ENCODE data around the gene DDX27.

The DDX27 gene

DNA sequence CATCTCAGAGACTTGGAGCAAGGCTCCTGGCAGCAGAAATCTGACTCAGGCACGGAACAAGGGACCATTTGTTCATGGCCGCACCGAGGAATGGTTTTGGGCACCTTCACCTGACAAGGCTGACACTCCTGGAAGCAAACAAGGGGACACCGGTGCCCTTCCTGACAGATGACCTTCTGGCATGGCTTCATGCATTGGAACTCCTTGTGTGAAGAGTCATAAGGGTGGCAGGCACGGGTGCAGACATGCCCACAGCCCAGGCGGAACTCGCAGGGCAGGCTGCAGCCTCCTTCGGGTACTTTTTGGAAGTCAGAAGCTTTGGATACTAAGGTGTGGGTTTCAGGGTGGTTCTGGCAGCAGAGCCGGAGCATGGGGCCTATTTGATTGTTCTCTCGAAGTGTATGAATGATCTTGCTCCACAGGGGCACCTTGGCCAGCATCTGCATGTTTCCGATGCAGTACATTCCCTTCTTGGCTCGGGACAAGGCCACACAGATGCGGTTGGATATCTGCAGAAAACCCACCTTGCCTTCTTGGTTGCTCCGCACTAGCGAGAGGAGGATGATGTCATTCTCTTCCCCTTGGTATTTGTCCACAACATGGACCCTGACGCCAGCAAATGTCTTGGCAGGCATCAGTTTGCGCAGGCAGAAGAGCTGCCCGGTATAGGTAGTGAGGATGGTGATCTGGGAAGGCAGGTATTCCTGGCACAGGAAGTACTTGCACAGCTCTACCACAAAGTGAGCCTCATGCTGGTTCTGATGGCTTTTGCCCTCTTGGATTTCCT, 29.9 kb downstream of the DDX27 start:
- FAIRE-seq = no peak

DNA sequence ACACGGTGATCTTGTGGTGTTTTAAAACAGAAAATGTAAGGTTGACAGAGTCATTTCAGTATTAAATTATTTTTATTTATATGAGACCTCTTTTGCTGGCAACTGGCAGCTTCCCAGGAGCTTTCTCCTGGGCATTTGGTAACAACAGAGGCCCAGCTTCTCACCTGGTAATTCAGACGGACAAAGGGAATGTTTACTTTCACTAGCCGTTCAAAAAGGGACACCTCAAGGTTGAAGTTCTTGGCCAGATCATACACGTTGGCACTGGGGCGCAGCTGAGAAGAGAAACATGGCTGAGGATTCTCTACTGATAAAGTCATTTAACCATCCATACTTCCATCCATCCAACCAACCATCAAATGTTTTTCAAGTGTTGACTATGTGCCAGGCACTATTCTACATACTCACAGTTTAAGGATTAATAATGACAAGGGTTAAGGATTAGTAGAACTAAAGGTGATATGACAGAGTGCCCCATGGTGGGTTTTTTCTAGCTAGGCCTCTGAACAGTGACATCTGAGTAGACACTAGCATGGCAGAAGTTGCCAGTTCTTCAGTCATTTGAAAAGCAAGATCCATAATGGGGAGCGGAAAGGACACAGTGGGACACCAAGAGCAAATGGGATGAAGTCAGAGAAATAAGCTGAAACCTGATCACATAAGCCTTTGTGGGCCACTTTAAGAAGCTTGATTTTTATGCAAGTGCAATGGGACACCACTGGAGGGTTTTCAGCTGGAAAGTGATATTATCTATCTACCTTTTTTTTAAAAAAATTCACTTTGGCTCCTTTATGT, 33.5 kb downstream of the DDX27 start:
- no peak for FAIRE-seq

DNA sequence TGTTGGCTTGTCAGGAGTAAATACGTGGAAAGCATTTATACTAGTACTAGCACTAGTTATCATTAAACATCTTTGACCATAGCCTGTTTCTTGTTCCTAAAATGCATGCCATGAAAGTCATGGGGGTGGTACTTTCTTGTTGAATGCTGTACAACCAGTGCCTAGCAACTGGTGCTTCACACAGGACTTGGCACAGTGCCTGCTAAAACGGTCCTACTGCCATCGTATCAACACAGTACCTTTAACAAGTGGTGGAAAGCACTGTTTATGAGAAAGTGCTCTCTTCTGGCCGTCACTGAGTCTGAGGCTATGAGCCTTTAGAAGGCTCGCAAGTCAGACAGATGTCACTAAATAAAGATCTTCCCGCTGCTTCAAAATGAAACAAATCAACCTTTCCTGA, 37.0 kb downstream of the DDX27 start:
- no peak for FAIRE-seq

DNA sequence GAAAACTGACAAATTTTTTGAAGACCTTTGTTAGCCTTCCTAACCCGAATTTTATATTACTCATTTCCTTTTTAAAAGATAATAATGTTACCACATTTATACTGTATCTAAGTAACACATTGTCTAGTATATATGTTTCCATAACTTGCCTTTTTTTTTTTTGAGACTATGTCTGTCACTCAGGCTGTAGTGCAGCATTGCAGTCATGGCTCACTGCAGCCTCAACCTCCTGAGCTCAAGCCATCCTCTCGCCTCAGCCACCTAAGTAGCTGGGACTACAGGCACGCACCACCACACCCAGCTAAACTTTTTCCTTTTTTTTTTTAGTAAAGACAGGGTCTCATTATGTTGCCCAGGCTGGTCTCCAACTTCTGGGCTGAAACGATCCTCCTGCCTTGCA, 40.1 kb downstream of the DDX27 start:
- no peak for FAIRE-seq

DNA sequence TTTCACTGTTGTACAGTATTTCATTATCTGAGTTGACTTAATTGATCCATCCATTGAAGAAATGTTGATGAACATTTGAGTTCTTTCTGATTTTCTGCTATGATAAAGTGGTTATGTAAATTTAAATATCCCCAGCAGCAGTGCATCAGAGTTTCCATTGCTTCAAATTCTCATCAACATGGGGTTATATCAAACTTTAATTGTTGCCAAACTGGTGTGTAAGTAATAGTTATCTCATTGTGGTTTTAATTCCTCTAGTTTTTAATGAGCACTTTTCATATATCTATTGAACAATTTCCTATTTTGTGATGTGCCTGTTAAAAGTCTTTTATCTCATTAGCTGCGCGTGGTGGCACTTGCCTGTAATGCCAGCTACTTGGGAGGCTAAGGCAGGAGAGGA, 40.6 kb downstream of the DDX27 start:
- no peak for FAIRE-seq

DNA sequence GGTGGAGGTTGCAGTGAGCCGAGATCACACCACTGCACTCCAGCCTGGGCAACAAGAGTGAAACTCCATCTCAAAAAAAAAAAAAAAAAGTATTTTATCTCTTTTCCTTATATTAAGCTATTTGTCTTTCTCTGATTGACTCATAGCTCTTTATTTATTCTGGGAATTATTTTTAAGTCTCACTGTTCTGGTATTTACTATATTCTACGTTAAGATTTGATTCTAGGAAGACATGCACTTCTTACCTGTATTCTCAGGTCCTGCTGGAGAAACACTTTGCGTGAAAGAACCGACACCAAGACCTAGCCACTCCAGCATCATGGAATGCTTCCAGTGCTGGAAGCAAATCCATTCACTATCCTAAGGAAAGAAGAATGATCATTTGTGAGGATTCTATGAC, 41.0 kb downstream of the DDX27 start:
- FAIRE-seq = no peak

DNA sequence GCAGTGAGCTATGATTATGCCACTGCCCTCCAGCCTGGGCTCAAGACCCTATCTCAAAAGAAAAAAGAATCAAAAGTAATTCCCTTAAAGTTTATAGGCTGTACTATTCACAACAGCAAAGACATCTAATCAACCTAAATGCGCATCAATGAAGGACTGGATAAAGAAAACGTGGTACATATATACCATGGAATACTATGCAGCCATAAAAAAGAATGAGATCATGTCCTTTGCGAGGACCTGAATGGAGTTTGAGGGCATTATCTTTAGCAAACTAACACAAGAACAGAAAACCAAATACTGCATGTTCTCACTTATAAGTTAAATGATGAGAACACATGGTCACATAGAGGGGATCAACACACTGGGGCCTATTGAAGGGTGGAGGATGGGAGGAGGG, 42.0 kb downstream of the DDX27 start:
- no peak for FAIRE-seq

DNA sequence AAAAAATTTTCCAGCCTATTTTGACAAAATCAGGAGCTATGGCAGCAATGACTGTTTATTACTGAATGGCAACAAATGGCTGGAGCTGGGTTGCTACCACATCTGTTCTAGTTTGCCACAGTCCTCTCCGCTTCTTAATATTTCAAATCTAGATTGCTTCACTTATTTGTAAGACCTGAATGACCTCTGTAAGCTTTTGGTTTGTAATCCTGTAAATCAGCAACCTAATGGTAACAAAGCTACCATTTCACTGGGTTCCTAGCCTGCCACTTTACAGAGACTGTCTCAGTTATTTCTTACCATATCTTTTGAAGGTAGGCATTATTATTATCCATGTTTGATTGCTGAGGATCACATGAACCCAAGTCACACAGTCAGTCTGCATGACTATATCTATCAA, 43.2 kb downstream of the DDX27 start:
- FAIRE-seq = no peak

DNA sequence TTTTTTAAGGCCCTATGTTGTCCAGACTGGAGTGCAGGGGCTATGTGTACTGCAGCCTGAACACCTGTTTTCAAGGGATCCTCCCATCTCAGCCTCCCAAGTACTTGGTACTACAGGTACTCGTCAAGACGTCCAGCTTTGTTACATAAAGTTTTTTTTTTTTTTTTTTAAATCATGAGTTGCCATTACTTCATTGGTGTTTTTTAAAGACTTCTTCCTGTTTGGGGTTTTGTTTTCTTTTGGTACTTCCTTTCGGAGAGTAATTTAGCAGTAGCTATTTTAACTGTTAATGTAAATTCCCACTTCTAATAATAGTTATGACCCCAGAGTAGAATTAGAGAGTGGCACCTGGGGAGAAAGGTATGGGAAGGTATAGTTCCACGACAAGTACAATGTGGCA, 48.1 kb downstream of the DDX27 start:
- FAIRE-seq = no peak

DNA sequence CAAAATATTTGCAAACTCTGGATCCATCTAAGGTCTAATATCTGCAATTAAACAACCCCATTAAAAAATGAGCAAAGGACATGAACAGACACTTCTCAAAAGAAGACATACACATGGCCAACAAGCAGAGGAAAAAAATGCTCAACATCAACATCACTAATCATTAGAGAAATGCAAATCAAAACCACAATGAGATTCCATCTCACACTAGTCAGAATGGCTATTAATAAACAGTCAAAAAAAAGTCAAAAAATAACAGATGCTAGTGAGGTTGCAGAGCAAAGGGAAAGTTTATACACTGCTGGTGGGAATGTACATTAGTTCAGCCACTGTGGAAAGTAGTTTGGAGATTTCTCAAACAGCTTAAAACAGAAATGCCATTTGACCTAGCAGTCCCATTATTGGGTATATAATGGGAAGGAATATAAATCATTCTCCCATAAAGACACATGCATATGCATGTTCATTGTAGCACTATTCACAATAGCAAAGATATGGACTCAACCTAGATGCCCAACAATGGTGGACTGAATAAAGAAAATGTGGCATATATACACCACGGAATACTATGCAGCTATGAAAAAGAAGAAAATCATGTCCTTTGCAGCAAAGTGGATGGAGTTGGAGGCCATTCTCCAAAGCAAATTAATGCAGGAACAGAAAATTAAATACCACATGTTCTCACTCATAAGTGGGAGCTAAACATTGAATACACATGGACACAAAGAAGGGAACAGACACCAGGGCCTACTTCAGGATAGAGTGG, 49.6 kb downstream of the DDX27 start:
- FAIRE-seq = no peak

DNA sequence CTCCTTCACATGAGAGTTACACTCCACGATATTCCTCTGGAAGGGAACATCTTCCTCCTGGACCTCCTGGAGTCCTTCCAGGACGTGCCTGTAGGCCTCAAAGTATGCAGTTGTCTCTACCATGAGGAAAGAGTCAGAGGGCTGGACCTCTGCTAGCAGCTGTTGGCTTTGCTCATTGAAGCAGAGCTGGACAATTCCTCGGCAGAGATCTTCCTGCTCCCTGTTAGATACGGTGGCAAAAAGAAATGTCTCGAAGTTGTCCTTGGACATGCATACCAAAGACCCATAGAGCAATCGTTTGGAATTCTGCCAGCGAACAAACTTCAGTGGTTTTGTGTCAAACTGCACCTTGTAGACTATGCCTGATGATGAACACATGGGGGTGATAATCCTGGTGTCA, 51.0 kb downstream of the DDX27 start:
- FAIRE-seq = no peak

DNA sequence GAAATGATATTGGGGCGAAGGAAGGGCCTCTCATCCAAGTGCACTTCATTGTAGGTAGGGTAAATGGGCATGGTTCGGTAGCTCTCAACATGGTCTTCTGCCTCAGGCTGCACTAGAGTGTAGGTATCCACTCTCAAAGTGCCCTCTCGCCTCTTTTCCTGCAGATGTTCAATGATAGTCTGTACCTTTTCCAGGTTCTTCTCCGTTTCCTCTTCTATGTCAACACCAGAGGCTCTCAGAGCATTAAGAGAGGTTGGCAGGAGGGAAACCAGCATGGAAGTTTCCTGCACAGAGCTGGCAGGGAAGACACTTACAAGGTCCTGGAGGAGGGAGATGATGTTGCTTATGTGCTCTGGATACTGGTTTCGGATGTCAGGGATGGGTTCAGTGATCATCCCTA, 51.5 kb downstream of the DDX27 start:
- no peak for FAIRE-seq

DNA sequence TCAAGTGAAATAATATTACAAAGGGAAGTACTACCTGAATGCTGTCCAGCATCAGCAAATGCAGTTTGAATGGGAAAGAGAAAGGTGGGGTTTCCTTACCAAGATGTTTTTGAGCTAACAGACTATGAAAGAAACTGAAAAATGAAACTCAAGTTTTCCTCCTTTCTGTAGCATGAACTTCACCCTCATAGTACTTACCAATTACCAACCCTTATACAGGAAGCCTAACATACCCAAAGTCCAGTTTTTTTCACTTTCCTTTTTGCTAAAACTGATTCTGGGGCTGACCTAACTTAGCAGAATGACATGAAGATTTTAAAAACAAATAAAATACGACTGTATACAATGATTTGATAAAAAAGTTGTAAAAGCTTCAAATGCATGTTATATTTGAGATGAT, 53.4 kb downstream of the DDX27 start:
- no peak for FAIRE-seq

DNA sequence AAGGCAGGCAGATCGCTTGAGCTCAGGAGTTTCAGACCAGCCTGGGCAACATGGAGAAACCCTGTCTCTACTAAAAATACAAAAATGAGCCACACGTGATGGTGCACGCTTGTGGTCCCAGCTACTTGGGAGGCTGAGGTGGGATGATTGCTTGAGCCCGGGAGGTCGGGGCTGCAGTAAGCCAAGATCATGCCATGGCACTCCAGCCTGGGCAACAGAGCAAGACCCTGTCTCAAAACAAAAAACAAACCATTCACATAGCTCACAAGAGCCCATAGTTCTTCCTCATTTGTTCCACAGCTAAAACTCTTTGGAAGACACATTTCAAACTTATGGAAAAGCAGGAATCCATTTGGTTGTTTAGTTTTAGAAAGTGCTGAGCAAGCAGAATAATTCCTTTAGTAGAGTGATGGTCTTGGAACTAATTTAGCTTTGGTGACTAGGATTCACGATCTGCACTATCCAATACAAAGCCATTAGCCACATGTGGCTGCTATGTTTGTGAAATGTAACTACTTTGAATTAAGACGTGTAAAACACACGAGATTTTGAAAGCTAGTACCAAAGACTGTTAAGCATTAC, 54.6 kb downstream of the DDX27 start:
- no peak for FAIRE-seq

DNA sequence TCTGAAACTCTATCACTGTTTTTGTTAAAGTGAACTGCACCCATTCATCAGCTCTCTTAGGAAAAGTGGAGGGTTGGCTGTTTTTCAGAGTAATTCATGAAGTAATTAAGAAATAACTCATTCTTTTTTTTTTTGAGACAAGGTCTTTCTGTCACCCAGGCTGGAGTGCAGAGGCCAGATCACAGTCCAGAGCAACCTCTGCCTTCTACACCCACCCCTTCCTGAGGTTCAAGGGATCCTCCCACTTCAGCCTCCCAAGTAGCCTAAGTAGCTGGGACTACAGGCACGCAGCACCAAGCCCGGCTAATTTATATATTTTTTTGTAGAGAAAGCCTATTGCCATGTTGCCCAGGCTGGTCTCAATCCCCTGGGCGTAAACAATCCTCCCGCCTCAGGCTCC, 56.0 kb downstream of the DDX27 start:
- FAIRE-seq = no peak

DNA sequence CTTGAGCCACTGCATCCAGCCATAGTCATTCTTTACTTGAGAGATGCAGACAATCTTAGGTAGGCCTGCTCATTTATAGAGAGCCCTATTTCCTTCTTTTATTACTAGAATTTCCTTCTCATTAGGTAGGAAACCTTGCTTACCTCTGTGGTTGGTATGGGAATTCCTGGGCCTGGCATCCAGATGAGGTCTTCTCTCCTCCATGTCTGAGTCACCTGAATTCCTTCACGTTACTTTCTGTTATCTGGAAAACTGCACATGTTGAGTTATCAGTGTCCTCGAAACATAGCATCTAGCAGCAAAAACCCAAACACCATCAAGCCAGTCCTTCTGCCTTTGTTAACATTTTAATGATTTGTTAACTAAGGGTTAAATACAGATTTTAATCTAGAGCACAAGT, 56.4 kb downstream of the DDX27 start:
- FAIRE-seq = no peak

DNA sequence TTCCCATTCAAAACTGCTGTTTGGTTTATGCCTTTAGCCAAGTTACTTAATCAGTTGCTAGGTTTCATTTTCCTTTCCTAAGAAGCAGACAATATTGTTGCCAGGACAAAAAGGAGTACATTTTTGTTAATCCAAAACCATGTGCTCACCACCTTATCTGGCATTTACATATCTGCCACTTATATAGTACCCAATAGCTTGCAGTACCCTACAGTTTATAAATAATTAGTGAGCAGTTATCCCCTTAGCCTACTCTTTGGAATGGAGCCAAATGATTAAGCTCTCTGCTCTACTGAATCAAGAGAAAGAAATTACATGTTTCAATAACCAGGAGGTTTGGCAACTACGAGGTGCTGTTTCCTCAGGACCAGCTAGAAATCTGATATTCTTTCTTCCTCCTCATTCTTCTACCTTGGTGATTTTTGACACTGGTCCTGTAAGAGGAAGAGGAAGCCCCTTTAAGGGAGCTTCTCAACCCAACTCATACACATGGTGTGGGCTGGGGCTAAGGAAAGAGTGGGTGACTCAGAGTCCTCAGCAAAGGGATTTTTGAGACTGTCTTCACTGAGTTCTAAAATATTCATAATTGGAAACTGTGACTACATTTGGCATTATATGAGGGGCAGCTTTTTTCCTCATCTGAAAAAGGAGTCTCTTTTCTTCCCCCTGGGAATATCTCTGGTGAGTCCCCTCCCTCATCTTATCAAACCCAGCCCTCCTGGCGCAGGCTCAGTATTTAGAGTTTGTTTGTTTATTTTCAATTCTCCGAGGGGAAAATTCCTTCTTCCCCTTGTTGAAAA, 57.1 kb downstream of the DDX27 start:
- FAIRE-seq = no peak

DNA sequence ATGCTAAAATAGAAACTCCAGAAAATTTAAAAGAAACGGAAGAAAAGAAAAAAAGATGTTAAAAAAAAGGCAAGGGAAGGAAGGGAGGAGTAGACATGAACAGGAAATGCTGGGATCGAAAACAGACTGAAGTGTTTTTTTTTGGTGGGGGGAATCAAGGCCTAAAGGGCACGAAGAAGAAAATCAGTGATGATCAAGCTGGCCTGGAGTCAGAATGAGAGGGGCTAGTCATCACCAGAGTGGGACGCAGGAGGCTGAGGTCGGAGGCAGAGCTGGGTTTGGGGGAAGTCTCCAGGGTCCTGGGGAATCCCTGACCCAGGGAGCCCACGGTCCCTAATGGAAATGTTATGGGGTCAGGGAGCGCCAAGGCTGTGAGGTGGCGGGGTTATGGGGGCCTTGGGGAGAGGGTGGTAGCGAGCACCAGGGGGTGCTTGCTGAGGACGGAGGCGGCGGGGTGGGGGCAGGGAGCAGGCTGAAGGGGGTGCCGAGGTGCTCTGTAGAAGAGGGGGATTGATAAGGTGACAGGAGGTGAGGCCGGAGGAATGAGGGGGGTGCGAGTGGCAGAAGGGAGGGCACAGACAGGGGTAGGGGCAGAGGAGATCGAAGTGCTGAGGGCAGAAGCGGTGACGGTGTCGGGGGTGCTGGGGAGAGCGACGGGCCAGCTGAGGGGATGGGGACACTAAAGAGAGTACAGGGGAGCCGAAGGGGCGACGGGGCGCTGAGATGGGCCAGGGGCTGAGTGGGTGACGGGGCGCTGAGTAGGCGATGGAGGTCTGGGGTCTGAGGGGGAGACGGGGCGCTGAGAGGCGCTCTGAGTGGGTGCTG, 58.0 kb downstream of the DDX27 start:
- no peak for FAIRE-seq

DNA sequence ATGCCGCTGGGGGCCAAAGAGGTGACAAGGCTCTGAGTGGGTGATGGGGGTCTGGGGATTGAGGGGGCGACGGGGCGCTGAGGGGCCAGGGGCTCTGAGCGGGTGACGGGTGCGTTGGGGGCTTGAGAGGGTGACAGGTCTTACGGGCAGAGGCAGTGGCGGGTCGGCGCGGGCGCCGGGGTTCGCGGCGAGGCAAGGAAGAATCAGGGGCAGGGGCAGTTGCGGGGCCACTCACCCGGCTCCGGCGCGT, 58.5 kb downstream of the DDX27 start:
- no peak for FAIRE-seq

DNA sequence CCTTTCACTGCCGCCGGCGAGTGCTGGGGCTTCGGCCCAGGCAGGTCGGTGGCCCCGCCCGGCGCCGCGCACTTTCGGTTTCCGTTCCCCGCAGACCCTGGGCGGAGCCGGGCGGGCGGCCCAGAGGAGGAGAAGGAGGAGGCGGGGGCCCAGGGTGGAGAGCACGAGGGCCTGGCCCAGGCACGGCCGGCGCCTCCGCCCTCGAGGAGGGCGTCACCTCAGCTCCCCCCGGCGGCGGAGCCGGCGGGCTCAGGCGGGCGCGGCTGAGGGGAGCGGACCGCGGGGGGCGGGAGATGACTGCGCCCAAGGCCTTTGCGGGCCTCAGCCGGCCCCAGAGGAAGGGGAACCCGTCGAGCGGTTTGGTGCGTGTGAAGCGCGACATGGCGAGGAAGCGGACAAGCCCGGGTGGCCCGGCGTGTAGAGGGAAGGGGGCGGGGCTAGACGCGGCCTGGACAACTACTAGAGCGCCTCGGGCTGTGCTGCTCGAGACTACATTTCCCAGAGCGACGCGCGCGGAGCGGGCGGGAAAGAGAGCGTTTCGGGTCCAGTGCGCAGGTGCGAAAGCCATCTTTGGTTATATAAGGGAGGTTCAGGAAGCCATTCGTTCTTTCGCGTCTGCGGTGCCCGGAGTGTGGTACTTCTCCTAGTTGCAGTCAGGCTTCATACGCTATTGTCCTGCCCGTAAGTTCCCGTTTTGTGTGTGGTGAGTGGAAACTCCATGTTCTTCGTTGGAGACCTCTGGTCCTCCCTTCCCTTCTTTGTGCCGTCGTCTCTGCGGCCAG, 59.0 kb downstream of the DDX27 start, which contains the start of gene ZNFX1:
Gene ZNFX1, minus strand, starts transcription at position 22 of the 782 bp plus-strand sequence. CDS start 2,218 bp downstream, outside the sequence.
- peak; percentile 92 for FAIRE-seq

Measured in G401.6 (cell line).